OCI-LY7 (cell line): ENCODE results near the gene ZNF416.

Experiments used
- EZH2phosphoT487 ChIP-seq: fragments of 200-600 bp; sonication (generic); IDR thresholded peaks from 2 replicates; pipeline ENCODE4 v1.6.1; 2018; ENCODE audit warnings: low read depth, borderline replicate concordance, mild to moderate bottlenecking, mixed run types, antibody characterized with exemption, low read length, moderate library complexity, mixed read lengths
- TF ChIP-seq, protein P1 (sequence below): fragments of 200-600 bp; sonication (generic); conservative IDR thresholded peaks from 2 replicates; pipeline ENCODE4 v1.5.1; 2014; ENCODE audit warnings: mild to moderate bottlenecking, antibody characterized with exemption, low read length, moderate library complexity, mixed read lengths

- TF ChIP-seq, protein P1, sequence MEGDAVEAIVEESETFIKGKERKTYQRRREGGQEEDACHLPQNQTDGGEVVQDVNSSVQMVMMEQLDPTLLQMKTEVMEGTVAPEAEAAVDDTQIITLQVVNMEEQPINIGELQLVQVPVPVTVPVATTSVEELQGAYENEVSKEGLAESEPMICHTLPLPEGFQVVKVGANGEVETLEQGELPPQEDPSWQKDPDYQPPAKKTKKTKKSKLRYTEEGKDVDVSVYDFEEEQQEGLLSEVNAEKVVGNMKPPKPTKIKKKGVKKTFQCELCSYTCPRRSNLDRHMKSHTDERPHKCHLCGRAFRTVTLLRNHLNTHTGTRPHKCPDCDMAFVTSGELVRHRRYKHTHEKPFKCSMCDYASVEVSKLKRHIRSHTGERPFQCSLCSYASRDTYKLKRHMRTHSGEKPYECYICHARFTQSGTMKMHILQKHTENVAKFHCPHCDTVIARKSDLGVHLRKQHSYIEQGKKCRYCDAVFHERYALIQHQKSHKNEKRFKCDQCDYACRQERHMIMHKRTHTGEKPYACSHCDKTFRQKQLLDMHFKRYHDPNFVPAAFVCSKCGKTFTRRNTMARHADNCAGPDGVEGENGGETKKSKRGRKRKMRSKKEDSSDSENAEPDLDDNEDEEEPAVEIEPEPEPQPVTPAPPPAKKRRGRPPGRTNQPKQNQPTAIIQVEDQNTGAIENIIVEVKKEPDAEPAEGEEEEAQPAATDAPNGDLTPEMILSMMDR: no peak
- no peak for TF ChIP-seq EZH2phosphoT487
Observed at GRCh38 chr19:57599377-57599760, 20.7 kb upstream of the ZNF416 start.
